CD4-positive, alpha-beta T cell (primary cell): Measurements from ENCODE around the gene PLBD2. TPM values are rescaled to one million over a fixed set of nuclear protein-coding genes. Genes with fewer than 3 reads are reported as not detected.

Experiments used
- ATAC-seq: fragments of 200-7000 bp; cut with Tn5 transposase; one replicate; pipeline ENCODE4 v1.10.0; 2022; ENCODE audit warnings: mild to moderate bottlenecking; ENCODE audit not compliant: poor library complexity
- CTCF ChIA-PET: fragments of 350-600 bp; sonication (Branson Sonifier 250); formaldehyde crosslinking; loops from one replicate; lab custom pipeline; 2021; ENCODE audit warnings: antibody characterized with exemption, inconsistent platforms; lab: Charles Lee
- POLR2A ChIA-PET: fragments of 350-600 bp; sonication (Branson Sonifier 250); formaldehyde crosslinking; loops from one replicate; lab custom pipeline; 2021; ENCODE audit warnings: antibody characterized with exemption, inconsistent platforms; lab: Charles Lee
- DNase-seq, 14 experiments: peaks; one replicate each; pipeline ENCODE4 v3.0.0-alpha.2; 2013 to 2020; ENCODE audit warnings: mixed read lengths in 2 of 14
- H3K27ac ChIP-seq, 2 donors: one replicate each; pipeline versions ENCODE4 v1.5.1 to v1.7.0; 2013; ENCODE audit warnings: low read length in 2 of 2, low read depth in 1 of 2, mild to moderate bottlenecking in 1 of 2
- H3K27me3 ChIP-seq, 2 experiments: 1 replicate in 1 of 2; 2 replicates in 1 of 2; pipeline versions ENCODE4 v1.6.1 to v1.7.0; 2013; ENCODE audit warnings: low read length in 2 of 2, control low read depth in 1 of 2, mild to moderate bottlenecking in 1 of 2, moderate library complexity in 1 of 2; ENCODE audit not compliant: insufficient read depth in 2 of 2, control insufficient read depth in 1 of 2
- H3K36me3 ChIP-seq: one replicate; pipeline ENCODE4 v1.6.1; 2013; ENCODE audit warnings: low read length, control low read depth; ENCODE audit not compliant: insufficient read depth
- H3K4me1 ChIP-seq: one replicate; pipeline ENCODE4 v1.6.1; 2013; ENCODE audit warnings: low read length, control low read depth; ENCODE audit not compliant: insufficient read depth
- H3K4me3 ChIP-seq: one replicate; pipeline ENCODE4 v1.5.1; 2013; ENCODE audit warnings: mild to moderate bottlenecking, low read length, moderate library complexity
- H3K9me3 ChIP-seq, 2 experiments: 1 replicate in 1 of 2; 2 replicates in 1 of 2; pipeline versions ENCODE4 v1.6.1 to v1.7.0; 2013; ENCODE audit warnings: low read length in 2 of 2, mild to moderate bottlenecking in 2 of 2, control low read depth in 1 of 2, moderate library complexity in 1 of 2; ENCODE audit not compliant: control insufficient read depth in 1 of 2, insufficient read depth in 1 of 2
- H3K27ac Mint-ChIP-seq: one replicate; pipeline ENCODE4 v1.8.0; 2020; ENCODE audit warnings: mixed read lengths
- H3K27me3 Mint-ChIP-seq: one replicate; pipeline ENCODE4 v1.8.0; 2021; ENCODE audit warnings: mixed read lengths
- H3K36me3 Mint-ChIP-seq: one replicate; pipeline ENCODE4 v1.8.0; 2021; ENCODE audit warnings: low read depth, mixed read lengths
- H3K4me1 Mint-ChIP-seq: one replicate; pipeline ENCODE4 v1.8.0; 2021; ENCODE audit warnings: low read depth, mixed read lengths
- H3K4me3 Mint-ChIP-seq: one replicate; pipeline ENCODE4 v1.8.0; 2020; ENCODE audit warnings: mild to moderate bottlenecking, mixed read lengths
- H3K9me3 Mint-ChIP-seq: one replicate; pipeline ENCODE4 v1.8.0; 2020; ENCODE audit warnings: mixed read lengths
- intact Hi-C, 2 experiments: fragments of 100-400 bp; cut with DNase I in 1 of 2; cut with micrococcal nuclease in 1 of 2; formaldehyde crosslinking; loops; one replicate each; pipeline versions ENCODE4 v1.15.1 to v1.9.0; 2023 to 2025; cut with DNase I, micrococcal nuclease
- total RNA-seq, 174 experiments: library from RNA in 2 of 174; stranded (reverse) in 2 of 174; gene quantifications; one replicate each; pipeline ENCODE4 v1.2.3 and lab custom pipeline; 2021 to 2026
- TF ChIP-seq, protein P1 (sequence below): fragments of 200-600 bp; IDR thresholded peaks from one replicate; pipeline ENCODE4 v1.8.0; 2022; ENCODE audit warnings: antibody characterized with exemption, mild to moderate bottlenecking

PLBD2 gene
- total RNA-seq, 2 experiments from 2014 or later, result 10.4 to 12.2 TPM

DNA sequence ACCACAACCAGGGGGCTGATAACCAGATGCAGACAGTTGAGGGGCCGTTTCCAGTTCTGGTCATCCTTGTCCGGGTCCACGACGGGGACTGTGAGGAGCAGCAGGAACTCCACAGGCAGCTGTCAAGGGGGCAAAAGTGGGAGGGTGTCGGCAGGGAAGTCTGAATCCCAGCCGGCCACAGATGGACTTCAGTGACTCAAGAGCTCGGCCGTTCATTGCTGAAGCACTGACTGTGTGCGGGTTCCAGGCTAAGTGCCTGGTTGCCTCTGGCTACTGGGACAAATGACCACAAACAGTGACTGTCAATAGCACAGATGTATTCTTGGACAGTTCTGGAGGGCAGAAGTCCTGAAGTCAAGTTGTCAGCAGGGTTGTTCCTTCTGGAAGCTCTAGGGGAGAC, 43.0 kb upstream of the PLBD2 start:
- ATAC-seq (no peak), DNase-seq (no peak)
- Mint-ChIP-seq H3K27me3 (no peaks in the 10 kb centered on the region), H3K9me3 (no peaks in the 10 kb centered on the region), H3K4me3 (no peak overlapping the region), H3K27ac (no peak overlapping the region), H3K36me3 (peaks cover 92% of the 10 kb centered on the region), H3K4me1 (peaks cover 5% of the 10 kb centered on the region)
- CTCF ChIA-PET, result no interaction called here
- TF ChIP-seq, protein P1, sequence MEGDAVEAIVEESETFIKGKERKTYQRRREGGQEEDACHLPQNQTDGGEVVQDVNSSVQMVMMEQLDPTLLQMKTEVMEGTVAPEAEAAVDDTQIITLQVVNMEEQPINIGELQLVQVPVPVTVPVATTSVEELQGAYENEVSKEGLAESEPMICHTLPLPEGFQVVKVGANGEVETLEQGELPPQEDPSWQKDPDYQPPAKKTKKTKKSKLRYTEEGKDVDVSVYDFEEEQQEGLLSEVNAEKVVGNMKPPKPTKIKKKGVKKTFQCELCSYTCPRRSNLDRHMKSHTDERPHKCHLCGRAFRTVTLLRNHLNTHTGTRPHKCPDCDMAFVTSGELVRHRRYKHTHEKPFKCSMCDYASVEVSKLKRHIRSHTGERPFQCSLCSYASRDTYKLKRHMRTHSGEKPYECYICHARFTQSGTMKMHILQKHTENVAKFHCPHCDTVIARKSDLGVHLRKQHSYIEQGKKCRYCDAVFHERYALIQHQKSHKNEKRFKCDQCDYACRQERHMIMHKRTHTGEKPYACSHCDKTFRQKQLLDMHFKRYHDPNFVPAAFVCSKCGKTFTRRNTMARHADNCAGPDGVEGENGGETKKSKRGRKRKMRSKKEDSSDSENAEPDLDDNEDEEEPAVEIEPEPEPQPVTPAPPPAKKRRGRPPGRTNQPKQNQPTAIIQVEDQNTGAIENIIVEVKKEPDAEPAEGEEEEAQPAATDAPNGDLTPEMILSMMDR, result no peak
- H3K9me3 ChIP-seq, result no peaks in the 10 kb centered on the region
- POLR2A ChIA-PET, result no interaction called here
- intact Hi-C loops, result no loop called here
- no peak overlapping the region for H3K27ac ChIP-seq
- H3K4me3 ChIP-seq, result no peak overlapping the region
- no peaks in the 10 kb centered on the region for H3K4me1 ChIP-seq
- no peaks in the 10 kb centered on the region for H3K27me3 ChIP-seq
- H3K36me3 ChIP-seq, result peaks cover 87% of the 10 kb centered on the region

DNA sequence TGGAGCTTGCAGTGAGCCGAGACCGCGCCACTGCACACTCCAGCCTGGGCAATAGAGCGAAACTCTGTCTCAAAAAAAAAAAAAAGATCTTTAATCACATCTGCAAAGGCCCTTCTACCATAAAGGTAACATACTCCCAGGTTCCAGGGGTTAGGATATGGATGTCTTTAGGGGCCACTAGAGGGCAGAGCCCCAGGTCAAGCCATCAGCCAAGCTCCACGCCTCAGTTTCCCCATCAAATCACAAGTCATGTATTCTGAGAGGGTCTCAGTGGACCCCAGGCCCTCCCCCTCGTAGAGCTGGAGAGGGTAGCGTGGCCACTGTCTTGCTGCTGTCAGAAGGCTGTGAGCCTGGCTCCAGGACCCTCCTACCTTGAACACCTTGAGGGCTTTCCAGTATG, 42.2 kb upstream of the PLBD2 start:
- Histone ChIP-seq H3K4me3 (no peak overlapping the region), H3K27me3 (no peaks in the 10 kb centered on the region), H3K27ac (no peak overlapping the region), H3K9me3 (no peaks in the 10 kb centered on the region), H3K4me1 (no peaks in the 10 kb centered on the region), H3K36me3 (peaks cover 87% of the 10 kb centered on the region)
- no peak for ATAC-seq
- DNase-seq, result no peak
- ChIA-PET CTCF (no interaction called here), POLR2A (no interaction called here)
- Mint-ChIP-seq H3K4me3 (no peak overlapping the region), H3K27me3 (no peaks in the 10 kb centered on the region), H3K36me3 (peaks cover 92% of the 10 kb centered on the region), H3K27ac (no peak overlapping the region), H3K9me3 (no peaks in the 10 kb centered on the region), H3K4me1 (peaks cover 5% of the 10 kb centered on the region)
- TF ChIP-seq, protein P1, result no peak
- intact Hi-C loops, result no loop called here

DNA sequence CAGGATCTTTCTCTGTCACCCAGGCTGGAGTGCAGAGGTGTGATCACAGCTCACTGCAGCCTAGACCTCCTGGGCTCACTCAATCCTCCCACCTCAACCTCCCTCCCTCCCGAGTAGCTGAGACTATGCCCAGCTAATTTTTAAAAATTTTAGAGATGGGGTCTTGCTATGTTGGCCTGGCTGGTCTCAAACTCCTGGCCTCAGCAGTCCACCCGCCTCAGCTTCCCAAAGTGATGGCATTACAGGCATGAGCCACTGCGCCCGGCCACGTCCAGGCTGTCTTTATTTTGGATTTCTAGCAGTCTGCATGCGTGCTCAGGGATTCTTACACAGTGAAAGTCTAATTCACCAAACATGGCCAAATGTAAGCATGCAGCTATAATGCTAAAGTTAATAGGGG, 41.3 kb upstream of the PLBD2 start:
- Mint-ChIP-seq H3K27me3 (no peaks in the 10 kb centered on the region), H3K27ac (peak overlapping the region; percentile 3), H3K4me3 (no peak overlapping the region), H3K36me3 (peaks cover 93% of the 10 kb centered on the region), H3K4me1 (peaks cover 5% of the 10 kb centered on the region), H3K9me3 (no peaks in the 10 kb centered on the region)
- H3K9me3 ChIP-seq, result no peaks in the 10 kb centered on the region
- DNase-seq (no peak), ATAC-seq (no peak)
- no peaks in the 10 kb centered on the region for H3K27me3 ChIP-seq
- H3K4me3 ChIP-seq, result no peak overlapping the region
- H3K4me1 ChIP-seq, result no peaks in the 10 kb centered on the region
- ChIA-PET CTCF (no interaction called here), POLR2A (no interaction called here)
- no peak overlapping the region for H3K27ac ChIP-seq
- intact Hi-C loops, result no loop called here
- peaks cover 91% of the 10 kb centered on the region for H3K36me3 ChIP-seq
- TF ChIP-seq, protein P1, result no peak
